GM12892 (cell line): ENCODE results near the gene ATP6V0C.

Source experiments
- DNase-seq: peaks from one replicate; pipeline ENCODE4 v3.0.0; 2011; ENCODE audit not compliant: insufficient read length
- FAIRE-seq: peaks from 2 replicates; lab custom pipeline; 2011; peaks lifted over from hg19 to GRCh38; lab: Jason Lieb, UNC
- POLR2A ChIP-seq: IDR thresholded peaks from 2 replicates; pipeline ENCODE4 v1.6.1; 2011; ENCODE audit warnings: low read depth, low read length, control low read depth
- POLR2AphosphoS5 ChIP-seq: IDR thresholded peaks from 2 replicates; pipeline ENCODE4 v1.6.1; 2011; ENCODE audit warnings: low read depth, low read length, control low read depth
- TAF1 ChIP-seq: IDR thresholded peaks from 2 replicates; pipeline ENCODE4 v1.6.1; 2011; ENCODE audit warnings: low read depth, mild to moderate bottlenecking, control low read depth, low read length, borderline replicate concordance

ATP6V0C gene

DNA sequence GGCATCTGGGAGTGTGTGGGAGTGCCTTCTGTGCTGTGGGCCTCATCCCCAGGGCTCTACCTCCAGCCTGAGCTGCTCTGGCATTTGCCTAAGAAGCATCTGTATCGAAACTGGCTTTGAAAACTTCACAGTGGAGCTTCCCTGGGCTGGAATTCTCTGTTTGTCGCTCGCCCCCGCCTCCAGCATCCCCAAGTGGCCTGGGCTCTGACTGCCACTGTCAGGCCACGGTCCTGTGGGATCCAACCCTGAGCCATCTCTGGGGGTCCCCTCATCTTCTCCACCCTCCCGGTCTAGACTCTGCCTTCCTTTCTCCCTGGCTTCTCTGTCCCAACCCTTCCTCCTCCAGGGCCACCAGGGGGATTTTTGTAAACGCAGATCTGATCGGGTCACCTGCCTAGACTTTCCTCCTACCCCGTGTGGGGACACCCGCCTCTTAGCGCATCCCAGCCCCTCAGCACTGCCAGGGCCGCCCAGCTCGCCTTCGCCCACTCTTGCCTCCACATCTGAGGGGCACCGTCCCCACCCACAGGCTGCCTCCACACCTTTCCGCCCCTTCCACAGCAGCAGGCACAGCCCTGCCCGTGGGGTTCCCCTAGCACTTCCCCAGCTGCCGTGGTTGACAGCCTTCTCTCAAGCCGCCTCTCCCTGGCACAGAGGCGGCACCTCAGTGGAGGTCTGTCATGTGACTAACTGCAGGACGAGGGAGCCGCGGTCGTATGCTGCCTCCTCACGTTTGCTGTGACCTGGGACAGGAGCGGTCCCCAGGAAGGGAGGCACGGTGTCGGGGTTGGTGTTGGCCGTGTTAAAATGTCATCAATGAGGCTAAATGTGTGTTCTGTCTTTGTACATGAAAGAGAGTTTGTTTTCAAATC lies 26.9 kb upstream of the ATP6V0C start:
- no peak for TF ChIP-seq POLR2AphosphoS5
- TF ChIP-seq TAF1 = no peak
- TF ChIP-seq POLR2A = no peak
- DNase-seq = peak; percentile 83
- FAIRE-seq = no peak

DNA sequence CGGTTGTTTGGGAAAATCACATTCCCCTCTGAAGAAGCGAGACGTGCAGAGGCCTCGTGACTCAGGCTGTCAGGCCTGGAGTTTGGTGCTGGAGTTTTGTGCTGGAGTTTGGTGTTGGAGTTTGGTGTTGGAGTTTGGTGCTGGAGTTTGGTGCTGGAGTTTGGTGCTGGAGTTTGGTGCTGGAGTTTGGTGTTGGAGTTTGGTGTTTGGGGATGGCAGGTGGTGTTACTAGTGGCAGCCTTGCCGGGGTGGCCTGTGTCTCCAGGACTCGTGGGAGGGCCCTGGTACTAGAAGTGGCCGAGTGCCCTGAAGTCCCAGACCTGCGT lies 26.3 kb upstream of the ATP6V0C start:
- FAIRE-seq (peak; percentile 85), DNase-seq (no peak)
- TF ChIP-seq POLR2A (no peak), POLR2AphosphoS5 (no peak), TAF1 (no peak)

DNA sequence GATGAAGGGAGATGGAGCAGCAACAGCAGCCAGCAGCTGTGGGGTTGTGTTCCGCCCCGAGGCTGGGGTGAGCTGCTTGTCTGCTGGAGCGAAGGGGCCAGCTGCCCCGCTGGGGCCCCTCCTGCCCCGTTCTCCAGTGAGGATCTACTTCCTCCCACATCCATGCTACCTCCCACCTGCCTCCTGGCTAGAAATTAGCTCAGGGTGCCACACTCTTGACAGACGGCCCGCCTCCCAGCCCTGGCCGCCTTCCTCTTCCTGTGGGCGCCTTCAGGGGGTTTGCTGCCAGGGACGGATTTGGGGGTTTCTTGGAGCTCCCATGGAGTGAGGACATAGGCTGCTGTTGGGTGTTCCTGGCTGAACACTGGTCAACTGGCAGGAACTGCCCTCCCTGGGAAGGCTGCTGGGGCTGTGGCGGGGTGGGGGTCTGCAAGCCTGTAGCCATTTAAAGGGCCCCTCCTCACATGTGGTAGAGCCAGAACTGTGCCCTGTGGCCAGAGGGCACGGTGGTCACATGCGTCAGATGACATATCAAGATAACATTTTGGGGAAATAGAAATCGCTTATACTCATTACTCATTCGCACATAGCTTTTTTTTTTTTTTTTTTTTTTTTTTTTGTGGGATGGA lies 25.7 kb upstream of the ATP6V0C start:
- no peak for FAIRE-seq
- no peak for DNase-seq
- TF ChIP-seq POLR2AphosphoS5 (no peak), POLR2A (no peak), TAF1 (no peak)

DNA sequence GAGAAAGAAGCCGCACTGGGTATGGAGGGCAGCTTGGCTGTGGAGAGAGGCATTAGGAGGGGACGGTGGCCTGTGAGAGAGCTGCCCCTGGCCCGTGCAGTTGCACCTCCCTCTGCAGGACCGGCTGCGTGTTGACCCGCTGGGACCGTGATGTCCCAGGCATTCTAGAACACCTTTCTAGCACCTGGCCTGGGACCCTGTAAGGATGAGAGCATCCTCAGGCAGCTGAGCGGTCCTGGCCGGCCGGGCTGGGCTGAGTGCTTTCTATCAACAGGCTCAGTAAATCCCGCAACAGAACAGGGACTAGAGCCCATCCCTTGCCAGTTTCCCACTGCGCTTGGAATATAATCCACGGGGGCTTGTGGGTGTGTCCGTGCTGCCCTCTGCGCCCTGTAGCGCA lies 24.2 kb upstream of the ATP6V0C start:
- FAIRE-seq = no peak
- DNase-seq = no peak
- TF ChIP-seq POLR2A (no peak), TAF1 (no peak), POLR2AphosphoS5 (no peak)

DNA sequence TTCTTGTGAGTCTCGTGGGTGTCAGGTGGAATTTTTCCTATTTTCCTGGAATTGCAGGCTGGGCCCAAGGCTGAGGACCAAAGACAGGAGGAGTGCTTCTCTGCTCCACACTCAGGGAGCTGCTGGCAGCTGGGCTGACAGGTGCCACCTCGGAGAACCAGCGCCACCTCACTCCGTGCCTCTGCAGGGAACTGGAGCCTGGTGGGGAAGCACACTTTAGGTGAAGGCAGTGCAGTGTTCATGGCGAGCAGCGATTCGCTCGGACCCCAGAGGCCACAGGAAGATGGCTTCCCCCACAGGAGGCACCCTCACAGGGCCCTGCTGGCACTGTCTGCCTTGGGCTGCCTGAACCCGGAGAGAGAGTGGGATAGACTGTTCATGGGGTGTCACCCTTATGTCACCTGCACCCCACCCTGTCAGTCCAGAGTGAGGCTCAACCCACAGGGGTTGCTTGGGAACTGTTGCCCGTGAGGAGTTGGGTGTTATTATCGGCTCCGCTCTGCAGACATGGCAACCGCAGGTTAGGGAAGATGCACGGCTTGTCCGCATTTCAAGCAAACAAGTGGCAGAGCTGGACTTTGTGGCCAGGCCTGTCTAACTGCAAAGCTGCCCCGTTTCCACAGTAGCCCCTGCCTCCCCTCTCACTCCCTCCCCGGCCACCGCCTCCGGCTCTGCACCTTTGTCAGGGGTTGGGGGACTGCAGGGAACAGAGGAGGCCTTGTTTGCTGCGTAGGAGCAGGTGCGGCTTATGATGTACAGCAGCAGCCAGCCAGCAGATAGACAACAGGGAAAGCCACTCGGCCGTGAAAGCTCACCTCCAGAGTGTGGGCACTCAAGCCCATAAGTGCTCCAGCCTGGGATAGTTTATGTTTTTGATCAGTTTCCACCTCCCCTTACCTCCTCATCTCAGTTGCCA lies 23.3 kb upstream of the ATP6V0C start:
- DNase-seq (no peak), FAIRE-seq (no peak)
- TF ChIP-seq POLR2AphosphoS5 (no peak), POLR2A (no peak), TAF1 (no peak)

DNA sequence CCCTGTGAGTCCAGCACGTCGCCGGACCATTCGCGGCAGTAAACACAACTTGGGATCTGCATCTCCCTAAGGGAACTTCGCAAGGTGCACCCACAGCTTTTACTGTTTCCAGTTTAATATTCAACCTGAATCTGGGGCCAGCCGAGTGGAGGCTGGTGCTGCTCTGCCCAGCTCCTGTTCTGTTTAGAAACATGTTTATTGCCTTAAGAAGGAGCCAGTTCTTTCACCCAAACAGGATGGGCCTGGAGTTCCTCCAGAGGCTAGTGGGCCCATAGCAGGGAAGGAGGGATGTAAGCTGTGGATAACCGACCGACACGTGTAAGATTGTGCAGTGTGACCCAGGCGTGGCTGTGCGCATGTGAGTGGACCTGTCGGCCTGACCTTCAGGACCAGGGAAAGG lies 21.5 kb upstream of the ATP6V0C start:
- FAIRE-seq = no peak

DNA sequence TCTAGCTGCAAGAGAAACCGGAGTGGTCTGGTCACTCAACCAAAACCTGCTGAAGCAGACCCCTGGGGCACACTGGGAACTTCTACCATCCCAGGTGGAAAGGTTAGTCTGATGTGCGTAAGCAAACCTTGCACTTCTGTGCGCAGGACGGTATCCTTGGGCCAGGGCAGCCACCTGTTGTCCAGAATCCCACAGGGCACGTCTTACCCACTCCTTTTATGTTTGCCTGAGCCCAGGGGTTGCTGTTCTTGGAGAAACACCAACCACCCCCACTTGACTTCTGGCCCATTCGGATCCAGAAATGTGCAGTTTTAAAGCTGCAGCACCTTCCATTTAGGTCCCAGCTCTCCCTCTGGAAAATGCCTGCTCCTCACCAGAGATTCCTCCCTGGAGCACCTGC lies 20.1 kb upstream of the ATP6V0C start:
- no peak for DNase-seq
- no peak for FAIRE-seq
- TF ChIP-seq POLR2AphosphoS5 = no peak

More for the DNA sequence above, 21.5 kb upstream of the ATP6V0C start:
- no peak for DNase-seq
- TF ChIP-seq TAF1 (no peak), POLR2A (no peak), POLR2AphosphoS5 (no peak)

DNA sequence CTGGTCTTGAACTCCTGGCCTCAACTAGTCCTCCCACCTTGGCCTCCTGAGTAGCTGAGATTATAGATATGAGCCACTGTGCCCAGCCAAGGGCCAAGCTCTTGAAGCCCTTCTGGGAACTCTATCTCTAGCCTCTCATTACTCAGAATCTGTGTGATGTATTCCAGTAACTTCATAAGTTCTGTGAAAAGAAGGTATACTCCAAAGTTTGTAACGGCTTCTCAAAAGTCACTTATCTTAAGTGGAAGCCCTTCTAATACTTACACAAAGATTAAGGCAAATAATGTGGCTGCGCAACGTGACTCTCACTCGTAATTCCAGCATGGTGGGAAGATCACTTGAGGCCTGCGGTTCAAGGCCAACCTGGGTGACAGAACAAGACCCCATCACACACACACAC lies 19.1 kb upstream of the ATP6V0C start:
- TF ChIP-seq POLR2A (no peak), POLR2AphosphoS5 (no peak), TAF1 (no peak)
- DNase-seq = no peak
- FAIRE-seq = no peak

DNA sequence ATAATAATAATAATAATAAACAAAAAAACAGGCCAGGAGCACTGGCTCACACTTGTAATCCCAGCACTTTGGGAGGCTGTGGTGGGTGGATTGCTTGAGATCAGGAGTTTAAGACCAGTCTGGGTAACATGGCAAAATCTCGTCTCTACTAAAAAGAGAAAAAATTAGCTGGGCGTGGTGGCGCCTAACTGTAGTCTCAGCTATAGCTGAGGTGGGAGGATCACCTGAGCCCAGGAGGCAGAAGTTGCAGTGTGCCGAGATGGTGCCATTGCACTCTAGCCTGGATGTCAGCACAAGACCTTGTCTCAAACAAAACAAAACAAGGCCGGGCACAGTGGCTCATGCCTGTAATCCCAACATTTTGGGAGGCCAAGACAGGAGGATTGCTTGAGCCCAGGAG lies 18.7 kb upstream of the ATP6V0C start:
- TF ChIP-seq TAF1 = no peak
- no peak for TF ChIP-seq POLR2A
- no peak for TF ChIP-seq POLR2AphosphoS5
- DNase-seq = no peak
- FAIRE-seq = no peak

DNA sequence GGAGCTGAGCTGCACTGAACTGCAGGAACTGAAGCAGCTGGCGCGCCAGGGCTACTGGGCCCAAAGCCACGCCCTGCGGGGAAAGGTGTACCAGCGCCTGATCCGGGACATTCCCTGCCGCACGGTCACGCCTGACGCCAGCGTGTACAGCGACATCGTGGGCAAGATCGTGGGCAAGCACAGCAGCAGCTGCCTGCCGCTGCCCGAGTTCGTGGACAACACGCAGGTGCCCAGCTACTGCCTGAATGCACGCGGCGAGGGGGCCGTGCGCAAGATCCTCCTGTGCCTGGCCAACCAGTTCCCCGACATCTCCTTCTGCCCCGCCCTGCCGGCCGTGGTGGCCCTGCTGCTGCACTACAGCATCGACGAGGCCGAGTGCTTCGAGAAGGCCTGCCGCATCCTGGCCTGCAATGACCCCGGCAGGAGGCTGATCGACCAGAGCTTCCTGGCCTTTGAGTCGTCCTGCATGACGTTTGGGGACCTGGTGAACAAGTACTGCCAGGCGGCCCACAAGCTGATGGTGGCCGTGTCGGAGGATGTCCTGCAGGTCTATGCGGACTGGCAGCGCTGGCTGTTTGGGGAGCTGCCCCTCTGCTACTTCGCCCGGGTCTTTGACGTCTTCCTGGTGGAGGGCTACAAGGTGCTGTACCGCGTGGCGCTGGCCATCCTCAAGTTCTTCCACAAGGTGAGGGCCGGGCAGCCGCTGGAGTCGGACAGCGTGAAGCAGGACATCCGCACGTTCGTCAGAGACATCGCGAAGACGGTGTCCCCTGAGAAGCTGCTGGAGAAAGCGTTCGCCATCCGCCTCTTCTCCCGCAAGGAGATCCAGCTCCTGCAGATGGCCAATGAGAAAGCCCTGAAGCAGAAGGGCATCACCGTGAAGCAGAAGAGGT lies 17.3 kb upstream of the ATP6V0C start:
- TF ChIP-seq TAF1 = no peak
- TF ChIP-seq POLR2AphosphoS5 = no peak
- TF ChIP-seq POLR2A = no peak
- no peak for FAIRE-seq
- no peak for DNase-seq
